Measurements from ENCODE around the gene FEM1B. TPM values are rescaled to one million over a fixed set of nuclear protein-coding genes. Genes with fewer than 3 reads are reported as not detected.
A peak's percentile ranks its signal among the peaks of the same experiment; 100 is the strongest.

The FEM1B gene
- polyA plus RNA-seq, 2 of the 4 experiments (the other 2 are of a cell fraction), result 19.5 to 59.1 TPM

- Histone ChIP-seq H3K27ac (no peak overlapping the region), H3K4me2 (no peak overlapping the region), H3K9me3 (no peaks in the 10 kb centered on the region), H3K4me1 (peaks cover 7% of the 10 kb centered on the region; the same call in 2 of the 3 replicates), H3K4me3 (no peak overlapping the region)
- ChIA-PET CTCF (interaction anchor here (0.7 to 3.1 kb wide), 3 partner anchors 16 to 47 kb away, joined by 4 to 13 read pairs (median 4); partner anchors contain the start of gene FEM1B), POLR2A (interaction anchor here (3.0 kb wide), 1 partner anchor 19 kb away, joined by 17 read pairs; the partner anchor contains the start of gene FEM1B)
- 54% methylated on average over 4 of the region's 4 CpGs for WGBS (ENCODE audit: missing lambda C conversion rate)
- FAIRE-seq, result no peak
- no peak for TF ChIP-seq GATA3 (IDR thresholded peaks at IDR 0.05; ENCODE audit: borderline replicate concordance)
- TF ChIP-seq, protein P1, sequence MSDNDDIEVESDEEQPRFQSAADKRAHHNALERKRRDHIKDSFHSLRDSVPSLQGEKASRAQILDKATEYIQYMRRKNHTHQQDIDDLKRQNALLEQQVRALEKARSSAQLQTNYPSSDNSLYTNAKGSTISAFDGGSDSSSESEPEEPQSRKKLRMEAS (IDR thresholded peaks at IDR 0.05), result no peak
- TF ChIP-seq TFCP2L1 (CRISPR knock-in tag; IDR thresholded peaks at IDR 0.05), result no peak
- no peak for TF ChIP-seq PHF8 (IDR thresholded peaks at IDR 0.05; ENCODE audit: borderline replicate concordance, low read depth)
- TF ChIP-seq ZNF302 (CRISPR knock-in tag; IDR thresholded peaks at IDR 0.05), result no peak
- no peak for TF ChIP-seq POLR2A (IDR thresholded peaks at IDR 0.05; ENCODE audit: low read length)
- no peak for TF ChIP-seq REST (IDR thresholded peaks at IDR 0.05)
- TF ChIP-seq ATOH8 (CRISPR knock-in tag; IDR thresholded peaks at IDR 0.05; ENCODE audit: low read depth), result no peak
- no peak for TF ChIP-seq MAZ (IDR thresholded peaks at IDR 0.05; ENCODE audit: borderline replicate concordance, low read depth, low read length)
- no peak for TF ChIP-seq HOXA7 (CRISPR knock-in tag; IDR thresholded peaks at IDR 0.05)
- TF ChIP-seq, protein P2, sequence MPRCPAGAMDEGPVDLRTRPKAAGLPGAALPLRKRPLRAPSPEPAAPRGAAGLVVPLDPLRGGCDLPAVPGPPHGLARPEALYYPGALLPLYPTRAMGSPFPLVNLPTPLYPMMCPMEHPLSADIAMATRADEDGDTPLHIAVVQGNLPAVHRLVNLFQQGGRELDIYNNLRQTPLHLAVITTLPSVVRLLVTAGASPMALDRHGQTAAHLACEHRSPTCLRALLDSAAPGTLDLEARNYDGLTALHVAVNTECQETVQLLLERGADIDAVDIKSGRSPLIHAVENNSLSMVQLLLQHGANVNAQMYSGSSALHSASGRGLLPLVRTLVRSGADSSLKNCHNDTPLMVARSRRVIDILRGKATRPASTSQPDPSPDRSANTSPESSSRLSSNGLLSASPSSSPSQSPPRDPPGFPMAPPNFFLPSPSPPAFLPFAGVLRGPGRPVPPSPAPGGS (IDR thresholded peaks at IDR 0.05), result no peak
- ATAC-seq, result peak in 1 of 2 experiments; percentile 7; a peak in 1 of 6 replicates
- DNase-seq (ENCODE audit: low read depth in 1 of 2, low spot score in 1 of 2), result no peak
These were observed 18.9 kb upstream of the FEM1B start for GRCh38 chr15:68258692-68259091.

DNA sequence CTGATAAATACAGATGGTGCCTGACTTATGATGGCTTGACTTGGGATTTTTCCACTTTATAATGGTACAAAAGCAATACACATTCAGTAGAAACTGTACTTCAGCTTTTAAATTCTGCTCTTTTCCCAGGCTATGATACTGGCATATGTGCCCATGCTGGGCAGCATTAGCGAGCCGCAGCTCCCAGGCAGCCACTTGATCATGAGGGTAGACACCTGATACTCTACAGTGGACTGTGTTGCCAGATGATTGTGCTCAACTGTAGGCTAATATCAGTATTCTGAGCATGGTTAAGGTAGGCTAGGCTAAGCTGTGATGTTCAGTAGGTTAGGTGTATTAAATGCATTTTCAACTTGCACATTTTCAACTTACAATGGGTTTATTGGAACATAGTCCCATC is 17.7 kb upstream of the FEM1B start:
- Histone ChIP-seq H3K27ac (no peak overlapping the region), H3K9me3 (no peaks in the 10 kb centered on the region), H3K4me2 (no peak overlapping the region), H3K4me1 (peaks cover 7% of the 10 kb centered on the region; the same call in 2 of the 3 replicates), H3K4me3 (no peak overlapping the region)
- POLR2A ChIA-PET, result interaction anchor here (0.7 to 3.0 kb wide), 2 partner anchors 14 to 18 kb away, joined by 4 to 17 read pairs; partner anchors contain the start of gene FEM1B
- no peak for FAIRE-seq
- CTCF ChIA-PET, result interaction anchor here (0.9 to 3.1 kb wide), 4 partner anchors 17 to 615 kb away, joined by 3 to 13 read pairs (median 4); partner anchors contain the start of gene FEM1B
- DNase-seq (ENCODE audit: low read depth in 1 of 2, low spot score in 1 of 2), result no peak
- WGBS (ENCODE audit: missing lambda C conversion rate), result 89% methylated on average over 2 of the region's 2 CpGs
- TF ChIP-seq EHMT2 (IDR thresholded peaks at IDR 0.05; ENCODE audit: low read depth) (no peak), HOXA7 (CRISPR knock-in tag; IDR thresholded peaks at IDR 0.05) (no peak), FOXS1 (CRISPR knock-in tag; IDR thresholded peaks at IDR 0.05) (no peak), BHLHE40 (IDR thresholded peaks at IDR 0.05; ENCODE audit: low read depth, low read length) (no peak), SREBF2 (IDR thresholded peaks at IDR 0.05) (no peak), HOXB13 (CRISPR knock-in tag; IDR thresholded peaks at IDR 0.05; ENCODE audit: low read depth) (no peak), KDM5A (IDR thresholded peaks at IDR 0.05) (no peak), ZNF302 (CRISPR knock-in tag; IDR thresholded peaks at IDR 0.05) (no peak)
- TF ChIP-seq, protein P3, sequence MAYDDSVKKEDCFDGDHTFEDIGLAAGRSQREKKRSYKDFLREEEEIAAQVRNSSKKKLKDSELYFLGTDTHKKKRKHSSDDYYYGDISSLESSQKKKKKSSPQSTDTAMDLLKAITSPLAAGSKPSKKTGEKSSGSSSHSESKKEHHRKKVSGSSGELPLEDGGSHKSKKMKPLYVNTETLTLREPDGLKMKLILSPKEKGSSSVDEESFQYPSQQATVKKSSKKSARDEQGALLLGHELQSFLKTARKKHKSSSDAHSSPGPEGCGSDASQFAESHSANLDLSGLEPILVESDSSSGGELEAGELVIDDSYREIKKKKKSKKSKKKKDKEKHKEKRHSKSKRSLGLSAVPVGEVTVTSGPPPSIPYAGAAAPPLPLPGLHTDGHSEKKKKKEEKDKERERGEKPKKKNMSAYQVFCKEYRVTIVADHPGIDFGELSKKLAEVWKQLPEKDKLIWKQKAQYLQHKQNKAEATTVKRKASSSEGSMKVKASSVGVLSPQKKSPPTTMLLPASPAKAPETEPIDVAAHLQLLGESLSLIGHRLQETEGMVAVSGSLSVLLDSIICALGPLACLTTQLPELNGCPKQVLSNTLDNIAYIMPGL (CRISPR knock-in tag; IDR thresholded peaks at IDR 0.05; ENCODE audit: borderline replicate concordance), result no peak
- no peak for ATAC-seq
